Smooth muscle cell of the umbilical artery (primary cell): Measurements from ENCODE around the gene UQCRQ. TPM values are rescaled to one million over a fixed set of nuclear protein-coding genes. Genes with fewer than 3 reads are reported as not detected.

Experiments used
- total RNA-seq: library from RNA; depleted of rRNA; stranded (reverse); fragments of >200 nt; gene quantifications from 2 replicates; pipeline ENCODE4 v1.2.3, GENCODE V29; 2014

Gene UQCRQ
- 43.6 and 105 TPM in 2 replicates for total RNA-seq

DNA sequence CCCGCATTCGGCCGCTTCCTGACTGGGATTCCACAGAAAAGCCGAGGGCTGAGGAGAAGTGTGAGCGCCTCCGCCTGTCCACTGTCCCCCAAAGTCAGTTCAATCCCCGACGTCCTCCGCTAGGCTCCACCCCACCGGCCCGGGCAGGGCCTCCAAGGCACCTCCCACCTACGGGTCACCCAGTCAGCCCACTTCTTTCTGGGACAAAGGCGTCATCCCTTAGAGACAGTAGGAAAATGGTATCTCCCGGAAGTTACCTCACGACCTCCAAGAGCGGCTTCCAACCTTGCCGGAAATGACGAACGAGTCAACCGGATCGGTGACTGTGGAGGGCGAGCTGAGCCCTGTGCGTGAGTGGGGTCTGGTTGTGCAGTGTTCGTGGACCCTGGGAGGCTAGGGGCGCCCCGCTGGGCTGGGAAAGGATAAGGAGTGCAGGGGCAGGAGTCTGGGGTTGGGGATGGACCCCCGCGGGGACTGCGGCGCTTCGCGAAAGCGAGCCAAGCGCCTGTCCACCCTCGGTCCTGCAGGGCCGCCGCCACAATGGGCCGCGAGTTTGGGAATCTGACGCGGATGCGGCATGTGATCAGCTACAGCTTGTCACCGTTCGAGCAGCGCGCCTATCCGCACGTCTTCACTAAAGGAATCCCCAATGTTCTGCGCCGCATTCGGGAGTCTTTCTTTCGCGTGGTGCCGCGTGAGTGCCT, at the start of gene UQCRQ, which contains the start of gene GDF9:
TSS of gene UQCRQ (plus strand) at position 301 of the 704 bp plus-strand sequence. CDS start at position 541, 240 bp downstream.
TSS of gene GDF9 (minus strand) at position 128 of the 704 bp plus-strand sequence. CDS start 1,936 bp downstream, outside the sequence.

DNA sequence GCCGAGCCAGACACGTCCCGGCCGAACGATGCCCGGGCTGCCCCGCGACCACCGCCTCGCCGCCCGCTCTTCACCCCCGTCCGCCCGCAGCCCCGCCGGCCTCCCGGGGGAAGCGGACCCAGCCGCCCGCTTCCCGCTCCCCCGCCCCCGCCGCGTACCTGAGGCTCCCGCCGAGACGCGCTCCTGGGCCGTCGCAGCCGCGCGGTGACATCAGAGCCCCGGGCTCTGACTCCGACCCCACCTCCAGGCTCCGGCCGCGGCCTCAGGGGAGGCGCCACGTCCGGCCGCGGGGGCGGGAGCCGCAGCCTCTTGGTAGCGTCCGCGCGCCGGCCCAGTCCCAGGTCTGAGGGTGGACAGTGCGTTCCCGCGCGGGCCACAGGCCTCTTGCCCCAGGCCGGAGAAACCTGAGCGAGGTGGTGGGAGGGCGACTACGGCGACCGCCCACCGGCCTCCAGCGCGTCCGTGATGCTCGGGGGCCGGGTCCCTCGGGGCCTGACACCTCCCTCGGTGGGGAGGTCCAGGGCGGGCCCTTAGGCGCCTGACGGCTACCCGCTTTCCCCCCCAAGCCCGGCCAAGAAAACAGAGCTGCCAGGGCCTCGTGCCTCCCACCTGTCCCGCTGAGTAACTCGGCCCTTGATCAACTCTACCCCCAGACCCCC, 35.9 kb upstream of the UQCRQ start, which contains the start of gene SHROOM1:
TSS of gene SHROOM1 (minus strand) at position 212 of the 659 bp plus-strand sequence. CDS start 4,507 bp downstream, outside the sequence.

DNA sequence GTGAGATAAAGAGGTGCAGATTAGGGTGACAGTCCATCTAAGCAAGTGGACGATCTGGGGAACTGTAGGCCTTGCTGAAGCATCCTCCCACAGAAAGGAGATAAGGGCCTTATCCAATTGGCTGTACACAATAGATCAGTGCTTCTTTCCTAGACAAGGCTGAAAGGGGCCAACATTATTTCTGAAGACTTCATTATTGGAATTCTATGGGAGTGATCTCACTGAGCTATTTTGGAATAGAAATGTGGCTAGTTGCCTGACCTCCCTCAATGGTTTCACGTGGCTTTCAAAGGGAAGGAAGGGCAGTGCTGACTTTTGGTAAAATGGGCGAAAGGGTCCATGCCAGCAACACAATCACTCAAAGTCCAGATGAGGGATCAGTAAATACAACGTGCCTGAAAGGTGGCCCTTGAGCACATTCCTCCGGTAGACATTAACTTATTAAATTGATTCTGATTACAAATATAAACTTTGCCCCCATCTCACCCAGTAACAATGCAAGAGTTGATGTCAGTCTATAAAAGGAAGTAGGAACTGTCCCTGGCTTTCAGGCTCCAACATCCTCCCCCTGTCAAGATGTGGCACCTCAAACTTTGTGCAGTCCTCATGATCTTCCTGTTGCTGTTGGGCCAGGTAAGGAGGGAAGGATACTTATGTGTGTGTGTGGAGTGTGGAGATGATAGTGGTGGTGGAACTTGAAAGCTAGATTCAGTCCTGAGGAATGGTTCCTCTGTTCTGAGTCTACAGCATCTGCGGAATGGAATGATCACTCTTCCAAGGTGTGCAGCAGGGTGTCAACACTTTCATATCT, 6.9 kb downstream of the UQCRQ start, which contains the start of gene LEAP2:
TSS of gene LEAP2 (plus strand) at position 550 of the 811 bp plus-strand sequence. CDS start at position 577, 27 bp downstream.

Other genes with a start within 250 kb of the UQCRQ start
- gene IL13, start 208.5 kb upstream of the UQCRQ start, total RNA-seq = not detected in 2 replicates
- gene IL4, start 192.7 kb upstream of the UQCRQ start, total RNA-seq = not detected in 2 replicates
- gene KIF3A, start 129.1 kb upstream of the UQCRQ start, total RNA-seq = 15.7 and 16.9 TPM in 2 replicates
- gene CCNI2, start 119.2 kb upstream of the UQCRQ start, total RNA-seq = not detected in 2 replicates
- gene SEPTIN8, start 89.4 kb upstream of the UQCRQ start, total RNA-seq = 48.7 and 67.4 TPM in 2 replicates
- gene SOWAHA, start 53.3 kb upstream of the UQCRQ start, total RNA-seq = not detected in 2 replicates
- 1.8 and 2.1 TPM in 2 replicates for gene SHROOM1, start 36.0 kb upstream of the UQCRQ start, total RNA-seq
- under 0.01 and 0.09 TPM in 2 replicates for gene GDF9, start 173 bp upstream of the UQCRQ start, total RNA-seq
- gene LEAP2, start 7.0 kb downstream of the UQCRQ start, total RNA-seq = 0.18 and 0.30 TPM in 2 replicates
- gene AFF4, start 97.0 kb downstream of the UQCRQ start, total RNA-seq = 45.4 and 84.6 TPM in 2 replicates
- 7.5 and 11.3 TPM in 2 replicates for gene ZCCHC10, start 159.9 kb downstream of the UQCRQ start, total RNA-seq
- 161 and 243 TPM in 2 replicates for gene HSPA4, start 185.4 kb downstream of the UQCRQ start, total RNA-seq